Ascending aorta (tissue), 2 donors: ENCODE measurements around the gene RANBP1. TPM values are rescaled to one million over a fixed set of nuclear protein-coding genes. Genes with fewer than 3 reads are reported as not detected.

ENCODE experiments used
- DNase-seq, 2 donors: peaks; one replicate each; pipeline ENCODE4 v3.0.0-alpha.2; 2019; ENCODE audit warnings: low spot score in 2 of 2
- H3K27ac ChIP-seq, 2 donors: fragments of 200-600 bp; sonication (generic); one replicate each; pipeline ENCODE4 v1.5.1; 2016 to 2017; ENCODE audit warnings: mild to moderate bottlenecking in 1 of 2
- H3K27me3 ChIP-seq: fragments of 200-600 bp; sonication (generic); one replicate; pipeline ENCODE4 v1.5.1; 2017
- H3K36me3 ChIP-seq, 2 donors: fragments of 200-600 bp; sonication (generic); one replicate each; pipeline ENCODE4 v1.5.1; 2016
- H3K4me1 ChIP-seq, 2 donors: fragments of 200-600 bp; sonication (generic); one replicate each; pipeline ENCODE4 v1.5.1; 2016 to 2017; ENCODE audit warnings: mild to moderate bottlenecking in 1 of 2
- H3K4me3 ChIP-seq, 2 donors: fragments of 200-600 bp; sonication (generic); one replicate each; pipeline ENCODE4 v1.5.1; 2016 to 2017; ENCODE audit warnings: mild to moderate bottlenecking in 1 of 2
- H3K9me3 ChIP-seq, 2 donors: fragments of 200-600 bp; sonication (generic); one replicate each; pipeline ENCODE4 v1.5.1; 2016
- intact Hi-C: fragments of 100-400 bp; cut with DNase I; formaldehyde crosslinking; loops from one replicate; pipeline ENCODE4 v1.15.1; 2023
- total RNA-seq: library from RNA; depleted of rRNA; stranded (reverse); fragments of >200 nt; gene quantifications from one replicate; pipeline ENCODE4 v1.1.0, GENCODE V29; 2016
- TF ChIP-seq, protein P1 (sequence below), 3 experiments: fragments of 200-600 bp in 2 of 3; fragments of 450-650 bp in 1 of 3; sonication (generic) in 2 of 3; IDR thresholded peaks; one replicate each; pipeline ENCODE4 v1.5.1; 2016 to 2019; ENCODE audit warnings: antibody characterized with exemption in 3 of 3, mild to moderate bottlenecking in 1 of 3, moderate library complexity in 1 of 3

Gene RANBP1
- total RNA-seq, 1 donor from 2014 or later = 302 TPM

DNA sequence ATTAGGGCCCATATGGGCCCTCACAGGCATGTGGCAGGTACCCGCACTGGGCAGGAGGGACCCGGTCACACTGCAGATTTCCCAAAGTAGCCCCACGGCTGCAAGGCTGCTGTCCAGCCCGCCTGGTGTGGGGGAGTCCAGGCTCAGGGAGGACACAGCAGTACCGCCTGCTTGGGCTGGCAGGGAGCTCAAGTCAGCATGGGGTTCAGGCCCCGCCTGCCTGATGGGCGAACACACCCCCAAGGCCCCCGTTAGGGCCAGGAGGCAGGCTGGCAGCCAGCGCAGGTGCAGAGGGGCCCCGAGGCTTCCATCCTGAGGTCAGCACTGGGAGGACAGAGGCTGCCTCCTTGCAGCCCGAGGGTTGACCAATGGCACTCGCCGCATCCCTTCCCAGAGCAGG lies 21.2 kb downstream of the RANBP1 start:
- Histone ChIP-seq H3K4me1 (peaks cover 37 to 62% of the 10 kb centered on the region in 2 donors), H3K9me3 (no peaks in the 10 kb centered on the region), H3K36me3 (peaks cover 7 to 19% of the 10 kb centered on the region in 2 donors), H3K4me3 (peak overlapping the region in 1 of 2 donors; percentile 39), H3K27me3 (no peaks in the 10 kb centered on the region), H3K27ac (peak overlapping the region; percentile 31 to 53)
- no peak for DNase-seq
- TF ChIP-seq, protein P1, sequence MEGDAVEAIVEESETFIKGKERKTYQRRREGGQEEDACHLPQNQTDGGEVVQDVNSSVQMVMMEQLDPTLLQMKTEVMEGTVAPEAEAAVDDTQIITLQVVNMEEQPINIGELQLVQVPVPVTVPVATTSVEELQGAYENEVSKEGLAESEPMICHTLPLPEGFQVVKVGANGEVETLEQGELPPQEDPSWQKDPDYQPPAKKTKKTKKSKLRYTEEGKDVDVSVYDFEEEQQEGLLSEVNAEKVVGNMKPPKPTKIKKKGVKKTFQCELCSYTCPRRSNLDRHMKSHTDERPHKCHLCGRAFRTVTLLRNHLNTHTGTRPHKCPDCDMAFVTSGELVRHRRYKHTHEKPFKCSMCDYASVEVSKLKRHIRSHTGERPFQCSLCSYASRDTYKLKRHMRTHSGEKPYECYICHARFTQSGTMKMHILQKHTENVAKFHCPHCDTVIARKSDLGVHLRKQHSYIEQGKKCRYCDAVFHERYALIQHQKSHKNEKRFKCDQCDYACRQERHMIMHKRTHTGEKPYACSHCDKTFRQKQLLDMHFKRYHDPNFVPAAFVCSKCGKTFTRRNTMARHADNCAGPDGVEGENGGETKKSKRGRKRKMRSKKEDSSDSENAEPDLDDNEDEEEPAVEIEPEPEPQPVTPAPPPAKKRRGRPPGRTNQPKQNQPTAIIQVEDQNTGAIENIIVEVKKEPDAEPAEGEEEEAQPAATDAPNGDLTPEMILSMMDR (IDR thresholded peaks at IDR 0.05) = no peak
- intact Hi-C loops = loop anchor here (10.0 kb wide), 2 partner anchors 368 to 718 kb away; partner anchors contain the start of genes MED15, PI4KA and SNAP29

DNA sequence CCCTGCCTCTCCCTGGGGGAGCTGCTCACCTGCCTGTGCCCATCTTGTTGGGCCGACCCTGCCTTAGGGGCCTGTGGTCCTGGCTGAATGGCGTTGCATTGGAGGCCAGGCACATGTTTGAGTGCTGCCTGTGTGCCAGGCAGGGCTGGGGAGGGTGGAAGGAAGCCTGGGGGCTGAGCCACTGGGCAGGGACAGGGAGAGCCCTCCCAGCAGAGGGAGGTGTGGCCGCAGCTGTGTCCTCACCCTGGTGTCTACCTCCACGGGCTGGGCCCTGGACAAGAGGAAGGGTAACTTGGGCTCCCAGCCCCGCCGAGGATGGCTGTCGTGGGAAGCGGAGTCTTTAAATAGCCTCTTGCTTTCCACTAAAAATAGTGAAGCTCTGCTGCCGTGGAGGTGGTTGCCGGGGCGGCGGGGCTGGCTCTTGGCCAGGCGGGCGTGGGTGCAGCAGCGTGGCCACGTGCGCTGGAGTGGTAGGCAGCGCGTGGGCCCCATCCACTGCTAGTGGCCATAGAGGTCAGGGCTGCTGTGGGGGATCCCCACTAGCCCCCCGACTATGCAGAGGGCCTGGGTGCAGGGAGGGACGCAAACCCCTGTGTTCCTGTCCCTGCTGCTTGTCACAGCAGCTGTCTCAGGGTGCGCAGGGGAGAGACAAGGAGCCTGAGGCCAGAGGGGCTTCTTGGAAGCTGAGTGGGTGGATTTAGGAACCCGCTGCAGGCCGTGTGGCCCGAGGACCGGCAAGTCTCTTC lies 21.9 kb downstream of the RANBP1 start:
- TF ChIP-seq, protein P1 (IDR thresholded peaks at IDR 0.05) = no peak
- intact Hi-C loops = loop anchor here (10.0 kb wide), 2 partner anchors 367 to 717 kb away; partner anchors contain the start of genes MED15, PI4KA and SNAP29
- Histone ChIP-seq H3K4me1 (peaks cover 31 to 57% of the 10 kb centered on the region in 2 donors), H3K9me3 (no peaks in the 10 kb centered on the region), H3K36me3 (peaks cover 9 to 19% of the 10 kb centered on the region in 2 donors), H3K27me3 (no peaks in the 10 kb centered on the region), H3K27ac (peak overlapping the region; percentile 31 to 53), H3K4me3 (peak overlapping the region in 1 of 2 donors; percentile 39)
- DNase-seq = no peak

DNA sequence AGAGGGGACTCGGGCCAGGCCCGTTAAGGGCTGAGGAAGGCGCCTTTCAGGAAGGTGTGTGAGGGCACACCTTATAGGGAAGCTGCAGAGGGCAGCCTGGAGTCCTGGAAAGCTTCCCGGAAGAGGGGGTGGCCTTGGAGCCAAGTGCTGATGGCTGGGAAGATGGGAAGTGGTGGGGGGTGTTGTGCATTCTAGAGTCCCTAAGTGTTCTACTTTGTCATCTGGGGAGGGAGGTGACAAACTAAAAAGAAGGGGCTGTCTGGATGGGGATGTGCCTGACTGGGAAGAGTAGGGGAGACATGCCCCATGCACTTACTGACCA lies 22.5 kb downstream of the RANBP1 start:
- Histone ChIP-seq H3K27ac (peak overlapping the region; percentile 31 to 53), H3K27me3 (no peaks in the 10 kb centered on the region), H3K4me3 (no peak overlapping the region), H3K9me3 (no peaks in the 10 kb centered on the region), H3K4me1 (peaks cover 31 to 52% of the 10 kb centered on the region in 2 donors), H3K36me3 (peaks cover 14 to 25% of the 10 kb centered on the region in 2 donors)
- DNase-seq = no peak
- intact Hi-C loops = loop anchor here (10.0 kb wide), 2 partner anchors 366 to 716 kb away; partner anchors contain the start of genes MED15, PI4KA and SNAP29
- TF ChIP-seq, protein P1 (IDR thresholded peaks at IDR 0.05) = no peak

DNA sequence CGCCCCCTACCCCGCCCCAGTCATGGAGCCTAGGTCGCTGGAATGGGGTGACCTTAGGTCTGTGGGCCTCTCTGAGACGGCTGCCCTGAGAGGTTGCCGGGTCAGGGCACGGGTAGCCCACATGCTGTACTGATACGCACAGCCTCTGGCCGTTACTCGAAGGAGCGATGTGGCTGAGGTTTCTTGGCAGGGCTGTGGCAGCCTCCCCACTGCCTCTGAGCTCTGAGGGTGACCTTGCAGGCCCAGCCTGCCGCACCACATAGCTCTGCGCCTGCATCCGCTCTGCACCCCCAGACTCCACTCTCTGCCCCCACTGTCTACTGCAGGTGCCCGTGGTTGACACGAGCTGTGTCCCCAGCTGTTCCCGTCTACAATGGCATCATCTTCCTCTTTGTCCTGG lies 23.0 kb downstream of the RANBP1 start:
- H3K4me1 ChIP-seq = peaks cover 28 to 47% of the 10 kb centered on the region in 2 donors
- no peaks in the 10 kb centered on the region for H3K27me3 ChIP-seq
- no peak overlapping the region for H3K27ac ChIP-seq
- H3K36me3 ChIP-seq = peaks cover 17 to 30% of the 10 kb centered on the region in 2 donors
- TF ChIP-seq, protein P1 (IDR thresholded peaks at IDR 0.05) = no peak
- intact Hi-C loops = loop anchor here (10.0 kb wide), 2 partner anchors 366 to 716 kb away; partner anchors contain the start of genes MED15, PI4KA and SNAP29
- no peak for DNase-seq
- H3K9me3 ChIP-seq = no peaks in the 10 kb centered on the region
- H3K4me3 ChIP-seq = no peak overlapping the region

DNA sequence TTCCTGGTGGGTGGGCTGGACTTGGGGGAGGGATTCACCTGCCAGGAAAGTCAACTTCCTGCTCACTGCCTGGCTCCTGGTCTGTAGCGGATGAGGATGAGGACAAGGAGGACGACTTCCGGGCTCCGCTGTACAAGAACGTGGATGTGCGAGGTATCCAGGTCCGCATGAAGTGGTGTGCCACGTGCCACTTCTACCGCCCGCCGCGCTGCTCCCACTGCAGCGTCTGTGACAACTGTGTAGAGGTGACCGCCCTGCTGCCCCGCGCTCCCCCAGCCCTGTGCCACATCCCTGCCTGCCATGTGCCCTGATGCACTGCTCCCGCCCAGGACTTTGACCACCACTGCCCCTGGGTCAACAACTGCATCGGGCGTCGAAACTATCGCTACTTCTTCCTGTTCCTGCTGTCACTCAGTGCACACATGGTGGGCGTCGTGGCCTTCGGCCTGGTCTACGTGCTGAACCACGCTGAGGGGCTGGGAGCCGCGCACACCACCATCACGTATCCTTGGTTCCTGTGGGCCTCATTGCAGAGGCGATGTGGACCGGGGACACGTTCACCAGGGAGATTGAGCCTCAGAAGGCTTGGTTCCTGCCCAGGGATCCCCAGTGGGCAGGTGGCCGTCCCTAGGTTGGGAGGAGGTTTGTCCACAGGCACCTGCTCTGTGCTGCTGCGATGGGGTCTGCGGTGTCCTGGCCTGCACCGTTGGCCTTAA lies 23.6 kb downstream of the RANBP1 start:
- Histone ChIP-seq H3K27me3 (no peaks in the 10 kb centered on the region), H3K4me3 (no peak overlapping the region), H3K36me3 (peaks cover 17 to 36% of the 10 kb centered on the region in 2 donors), H3K4me1 (peaks cover 22 to 40% of the 10 kb centered on the region in 2 donors), H3K27ac (no peak overlapping the region), H3K9me3 (no peaks in the 10 kb centered on the region)
- intact Hi-C loops = loop anchor here (10.0 kb wide), 2 partner anchors 365 to 715 kb away; partner anchors contain the start of genes MED15, PI4KA and SNAP29
- TF ChIP-seq, protein P1 (IDR thresholded peaks at IDR 0.05) = no peak
- DNase-seq = no peak
